C4-2B (cell line): Measurements from ENCODE around the gene SRRM3.

Source experiments
- ZFX ChIP-seq: fragments of 450-650 bp; IDR thresholded peaks from 2 replicates; pipeline ENCODE4 v1.6.1; 2017
- TF ChIP-seq, protein P1 (sequence below): fragments of 450-650 bp; conservative IDR thresholded peaks from 2 replicates; pipeline ENCODE4 v1.5.1; 2017; ENCODE audit warnings: mild to moderate bottlenecking

DNA sequence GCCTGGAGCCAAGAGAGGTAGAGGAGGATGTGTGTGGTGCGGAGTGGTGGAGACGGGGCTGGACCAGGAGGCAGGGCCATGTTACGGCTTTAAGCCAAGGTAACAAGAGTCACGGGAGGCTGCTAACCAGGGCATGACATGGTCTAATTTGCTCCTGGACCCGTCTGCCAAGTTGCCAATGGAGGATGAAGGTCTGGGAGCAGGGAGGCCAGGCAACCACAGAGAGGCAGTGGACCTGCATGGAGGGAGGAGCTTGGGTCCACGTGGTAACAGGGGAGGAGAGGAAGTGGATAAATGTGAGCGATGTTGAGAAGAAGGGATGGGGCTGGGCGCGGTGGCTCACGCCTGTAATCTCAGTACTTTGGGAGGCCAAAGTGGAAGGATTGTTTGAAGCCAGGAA, 31.0 kb downstream of the SRRM3 start:
- TF ChIP-seq, protein P1, sequence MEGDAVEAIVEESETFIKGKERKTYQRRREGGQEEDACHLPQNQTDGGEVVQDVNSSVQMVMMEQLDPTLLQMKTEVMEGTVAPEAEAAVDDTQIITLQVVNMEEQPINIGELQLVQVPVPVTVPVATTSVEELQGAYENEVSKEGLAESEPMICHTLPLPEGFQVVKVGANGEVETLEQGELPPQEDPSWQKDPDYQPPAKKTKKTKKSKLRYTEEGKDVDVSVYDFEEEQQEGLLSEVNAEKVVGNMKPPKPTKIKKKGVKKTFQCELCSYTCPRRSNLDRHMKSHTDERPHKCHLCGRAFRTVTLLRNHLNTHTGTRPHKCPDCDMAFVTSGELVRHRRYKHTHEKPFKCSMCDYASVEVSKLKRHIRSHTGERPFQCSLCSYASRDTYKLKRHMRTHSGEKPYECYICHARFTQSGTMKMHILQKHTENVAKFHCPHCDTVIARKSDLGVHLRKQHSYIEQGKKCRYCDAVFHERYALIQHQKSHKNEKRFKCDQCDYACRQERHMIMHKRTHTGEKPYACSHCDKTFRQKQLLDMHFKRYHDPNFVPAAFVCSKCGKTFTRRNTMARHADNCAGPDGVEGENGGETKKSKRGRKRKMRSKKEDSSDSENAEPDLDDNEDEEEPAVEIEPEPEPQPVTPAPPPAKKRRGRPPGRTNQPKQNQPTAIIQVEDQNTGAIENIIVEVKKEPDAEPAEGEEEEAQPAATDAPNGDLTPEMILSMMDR = no peak
- no peak for TF ChIP-seq ZFX
